ENCODE data around the gene PRKG1. TPM values are rescaled to one million over a fixed set of nuclear protein-coding genes. Genes with fewer than 3 reads are reported as not detected.

PRKG1 gene
- total RNA-seq, 6 experiments from 2014 or later = 1.1 to 2.0 (median 1.3) TPM

DNA sequence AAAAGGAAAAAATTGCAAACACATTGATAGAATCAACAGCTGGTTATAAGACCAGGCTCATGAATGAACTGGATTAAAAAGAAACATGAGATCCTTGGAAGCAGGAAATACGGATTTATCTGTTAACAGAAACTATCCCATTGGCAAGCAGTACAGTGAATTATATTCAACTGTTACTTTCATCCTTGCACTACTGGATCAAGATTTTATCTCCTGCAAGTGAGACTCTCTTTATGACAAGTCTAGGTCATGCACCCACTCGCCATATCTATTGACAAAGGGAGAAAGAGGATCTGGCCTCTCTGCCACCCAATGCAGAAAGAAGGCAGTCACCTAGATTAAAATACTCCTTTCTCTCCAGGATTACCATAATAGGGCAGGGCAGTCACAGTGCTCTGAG lies 583.7 kb downstream of the PRKG1 start:
- TF ChIP-seq CTCF (IDR thresholded peaks at IDR 0.05) = no peak
- TF ChIP-seq POLR2A (IDR thresholded peaks at IDR 0.05) = no peak
- Histone ChIP-seq H3K27me3 (no peaks in the 10 kb centered on the region), H3K27ac (no peak overlapping the region), H3K9me3 (no peaks in the 10 kb centered on the region), H3K4me1 (no peaks in the 10 kb centered on the region), H3K36me3 (no peaks in the 10 kb centered on the region), H3K4me3 (no peak overlapping the region)
- intact Hi-C loops (cut with DNase I) = no loop called here
- DNase-seq (no peak), ATAC-seq (no peak)
- 33% methylated on average over 2 of the region's 2 CpGs for WGBS (ENCODE audit: insufficient coverage, low coverage, low lambda C conversion rate, missing lambda C conversion rate)

DNA sequence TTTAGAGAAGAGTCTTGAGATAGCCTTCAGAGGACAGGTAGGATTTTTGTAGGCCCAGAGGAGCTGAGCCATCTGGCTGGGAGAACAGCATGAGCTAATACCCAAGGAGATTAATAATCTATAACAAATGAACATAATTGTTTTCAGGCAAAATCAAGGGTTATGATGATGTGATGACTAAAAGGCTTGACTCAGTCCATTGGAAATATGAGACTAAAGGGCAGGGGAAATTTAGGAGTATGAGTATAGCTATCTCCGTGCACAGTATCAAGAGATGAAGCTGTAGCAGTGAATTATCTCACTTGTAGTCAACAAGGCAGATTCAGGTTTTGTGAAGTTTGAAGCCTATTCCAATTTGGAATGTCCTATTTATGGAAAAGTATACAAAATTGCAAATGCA lies 585.1 kb downstream of the PRKG1 start:
- Histone ChIP-seq H3K27ac (no peak overlapping the region), H3K4me1 (no peaks in the 10 kb centered on the region), H3K9me3 (no peaks in the 10 kb centered on the region), H3K27me3 (no peaks in the 10 kb centered on the region), H3K36me3 (no peaks in the 10 kb centered on the region), H3K4me3 (no peak overlapping the region)
- ATAC-seq (no peak), DNase-seq (no peak)
- TF ChIP-seq CTCF (IDR thresholded peaks at IDR 0.05) (no peak), POLR2A (IDR thresholded peaks at IDR 0.05) (no peak)
- 50% methylated on average over 1 of the region's 1 CpG for WGBS (ENCODE audit: insufficient coverage, low coverage, low lambda C conversion rate, missing lambda C conversion rate)
- intact Hi-C loops (cut with DNase I) = no loop called here

DNA sequence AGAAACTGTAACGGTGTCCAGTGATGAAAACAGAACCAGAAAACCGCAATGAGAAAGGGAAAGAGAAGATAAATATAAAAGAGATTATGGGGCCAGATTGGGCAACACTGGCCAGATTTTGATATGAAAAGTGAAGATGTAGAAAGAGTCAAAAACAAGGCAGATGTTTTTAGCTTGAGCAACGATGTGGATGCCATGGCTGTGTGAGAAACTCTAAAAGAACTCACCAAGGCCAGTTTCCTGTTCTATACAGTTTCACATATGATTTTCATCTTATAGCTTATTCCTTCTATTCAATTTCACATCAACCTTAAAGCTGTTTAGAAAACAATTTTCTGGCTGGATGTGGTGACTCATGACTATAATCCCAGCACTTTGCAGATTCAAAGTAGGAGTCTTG lies 588.8 kb downstream of the PRKG1 start:
- H3K4me3 ChIP-seq = no peak overlapping the region
- WGBS (ENCODE audit: insufficient coverage, low coverage, low lambda C conversion rate, missing lambda C conversion rate) = 46% methylated on average over 3 of the region's 3 CpGs
- no peaks in the 10 kb centered on the region for H3K9me3 ChIP-seq
- no peaks in the 10 kb centered on the region for H3K36me3 ChIP-seq
- no peak overlapping the region for H3K27ac ChIP-seq
- no peak for TF ChIP-seq CTCF (IDR thresholded peaks at IDR 0.05)
- TF ChIP-seq POLR2A (IDR thresholded peaks at IDR 0.05) = no peak
- intact Hi-C loops (cut with DNase I) = no loop called here
- DNase-seq = no peak
- no peaks in the 10 kb centered on the region for H3K27me3 ChIP-seq
- no peaks in the 10 kb centered on the region for H3K4me1 ChIP-seq
- no peak for ATAC-seq

DNA sequence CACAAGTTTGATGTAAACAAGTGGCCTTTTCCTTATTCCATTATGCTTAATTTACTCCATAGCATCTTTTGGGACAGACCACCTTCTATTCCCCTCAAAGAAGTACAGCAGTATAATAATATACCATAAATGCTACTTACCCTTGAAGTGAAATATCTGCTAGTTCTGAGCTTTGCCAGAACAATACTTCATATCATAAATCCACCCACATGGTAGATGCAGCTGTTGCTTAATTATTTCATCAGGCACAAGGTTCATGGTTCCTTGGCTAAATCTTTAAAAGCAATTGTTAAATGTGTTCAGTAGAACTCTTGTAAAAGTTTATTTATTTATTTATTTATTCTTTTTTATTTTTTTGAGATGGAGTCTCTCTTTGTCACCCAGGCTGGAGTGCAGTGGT lies 592.2 kb downstream of the PRKG1 start:
- no peak for TF ChIP-seq POLR2A (IDR thresholded peaks at IDR 0.05)
- TF ChIP-seq CTCF (IDR thresholded peaks at IDR 0.05) = no peak
- H3K4me3 ChIP-seq = no peak overlapping the region
- H3K36me3 ChIP-seq = no peaks in the 10 kb centered on the region
- DNase-seq = no peak
- H3K27ac ChIP-seq = no peak overlapping the region
- intact Hi-C loops (cut with DNase I) = no loop called here
- no peaks in the 10 kb centered on the region for H3K27me3 ChIP-seq
- H3K9me3 ChIP-seq = no peaks in the 10 kb centered on the region
- H3K4me1 ChIP-seq = no peaks in the 10 kb centered on the region
- ATAC-seq = no peak

GRCh38 chr10:51667678-51668335 lies 593.5 kb downstream of the PRKG1 start:
- H3K27me3 ChIP-seq = no peaks in the 10 kb centered on the region
- no peaks in the 10 kb centered on the region for H3K9me3 ChIP-seq
- ATAC-seq (no peak), DNase-seq (no peak)
- no peak overlapping the region for H3K27ac ChIP-seq
- H3K4me3 ChIP-seq = no peak overlapping the region
- TF ChIP-seq POLR2A (IDR thresholded peaks at IDR 0.05) = no peak
- no peak for TF ChIP-seq CTCF (IDR thresholded peaks at IDR 0.05)
- 10% methylated on average over 1 of the region's 1 CpG for WGBS (ENCODE audit: insufficient coverage, low coverage, low lambda C conversion rate, missing lambda C conversion rate)
- no peaks in the 10 kb centered on the region for H3K4me1 ChIP-seq
- H3K36me3 ChIP-seq = no peaks in the 10 kb centered on the region
- intact Hi-C loops (cut with DNase I) = no loop called here
